IPS-15b (cell line): ENCODE data around the gene CHRNG.

Experiments used
- H3K27me3 ChIP-seq: one replicate; pipeline ENCODE4 v1.6.1; 2013; ENCODE audit warnings: low read length; ENCODE audit not compliant: control insufficient read depth, insufficient read depth
- H3K36me3 ChIP-seq: one replicate; pipeline ENCODE4 v1.6.1; 2013; ENCODE audit warnings: low read length; ENCODE audit not compliant: control insufficient read depth, insufficient read depth
- H3K4me1 ChIP-seq: one replicate; pipeline ENCODE4 v1.6.1; 2013; ENCODE audit warnings: mild to moderate bottlenecking, low read length; ENCODE audit not compliant: control insufficient read depth, insufficient read depth
- H3K4me3 ChIP-seq: one replicate; pipeline ENCODE4 v1.5.1; 2013; ENCODE audit warnings: low read depth, low read length
- H3K9ac ChIP-seq: one replicate; pipeline ENCODE4 v1.6.1; 2013; ENCODE audit warnings: low read depth, mild to moderate bottlenecking, low read length
- H3K9me3 ChIP-seq: one replicate; pipeline ENCODE4 v1.6.1; 2013; ENCODE audit warnings: mild to moderate bottlenecking, low read length; ENCODE audit not compliant: control insufficient read depth, insufficient read depth

Gene CHRNG

GRCh38 chr2:232511336-232511890 is 28.1 kb upstream of the CHRNG start:
- H3K9ac ChIP-seq, result no peak overlapping the region
- no peaks in the 10 kb centered on the region for H3K36me3 ChIP-seq
- H3K27me3 ChIP-seq, result peaks cover 5% of the 10 kb centered on the region

DNA sequence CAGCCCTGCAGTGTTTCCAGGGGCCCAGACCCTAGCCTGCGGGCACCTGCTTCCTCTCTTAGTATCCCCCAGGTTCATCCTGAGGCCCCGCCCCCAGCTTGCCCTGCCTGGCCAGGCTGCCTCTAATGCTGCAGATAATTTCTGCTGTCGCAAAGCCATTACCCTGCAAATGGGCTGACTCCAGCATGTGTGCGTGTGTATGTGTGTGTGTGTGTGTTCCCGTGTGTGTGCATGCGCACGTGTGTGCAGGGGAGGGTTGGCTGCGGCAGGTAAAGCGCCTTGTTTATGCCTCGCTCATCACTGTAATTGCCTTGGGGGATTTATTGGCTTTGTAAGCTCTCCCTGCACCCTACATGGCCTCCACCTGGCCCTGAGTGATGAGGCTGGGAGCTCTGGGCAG is 26.9 kb upstream of the CHRNG start:
- Histone ChIP-seq H3K4me3 (no peak overlapping the region), H3K9me3 (no peaks in the 10 kb centered on the region), H3K4me1 (no peaks in the 10 kb centered on the region), H3K9ac (no peak overlapping the region), H3K27me3 (peaks cover 2% of the 10 kb centered on the region), H3K36me3 (no peaks in the 10 kb centered on the region)

More at GRCh38 chr2:232511336-232511890, 28.1 kb upstream of the CHRNG start:
- H3K9me3 ChIP-seq, result no peaks in the 10 kb centered on the region
- H3K4me1 ChIP-seq, result no peaks in the 10 kb centered on the region
- no peak overlapping the region for H3K4me3 ChIP-seq

DNA sequence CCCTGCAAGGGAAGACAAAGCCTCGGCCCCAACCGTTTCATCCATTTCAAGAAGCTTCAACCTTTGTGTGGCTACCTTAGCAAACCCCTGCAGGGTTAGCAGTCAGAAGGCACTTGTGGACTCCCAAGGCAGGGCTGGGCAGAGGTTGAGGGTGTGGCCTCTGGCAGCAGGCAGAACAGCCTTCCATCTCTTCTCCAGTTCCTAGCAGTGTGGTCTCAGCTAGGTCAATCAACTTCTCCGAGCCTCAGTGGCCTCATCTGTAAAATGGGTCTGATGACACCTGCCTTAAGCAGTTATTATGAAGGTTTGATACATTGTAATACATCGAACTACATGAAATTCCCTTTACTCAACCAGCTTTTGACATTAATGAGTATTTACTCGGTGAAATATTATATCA is 26.1 kb upstream of the CHRNG start:
- no peaks in the 10 kb centered on the region for H3K36me3 ChIP-seq
- no peak overlapping the region for H3K9ac ChIP-seq
- no peak overlapping the region for H3K4me3 ChIP-seq
- H3K9me3 ChIP-seq, result no peaks in the 10 kb centered on the region
- peaks cover 2% of the 10 kb centered on the region for H3K27me3 ChIP-seq
- no peaks in the 10 kb centered on the region for H3K4me1 ChIP-seq

- H3K36me3 ChIP-seq, result no peaks in the 10 kb centered on the region
- H3K9me3 ChIP-seq, result no peaks in the 10 kb centered on the region
- no peak overlapping the region for H3K9ac ChIP-seq
- H3K27me3 ChIP-seq, result peaks cover 12% of the 10 kb centered on the region
- no peaks in the 10 kb centered on the region for H3K4me1 ChIP-seq
- H3K4me3 ChIP-seq, result no peak overlapping the region
Observed at GRCh38 chr2:232515639-232516038, 23.9 kb upstream of the CHRNG start.

GRCh38 chr2:232516551-232516950 is 22.9 kb upstream of the CHRNG start:
- H3K4me1 ChIP-seq, result no peaks in the 10 kb centered on the region
- no peaks in the 10 kb centered on the region for H3K36me3 ChIP-seq
- no peak overlapping the region for H3K4me3 ChIP-seq
- no peak overlapping the region for H3K9ac ChIP-seq
- H3K9me3 ChIP-seq, result no peaks in the 10 kb centered on the region
- H3K27me3 ChIP-seq, result peaks cover 18% of the 10 kb centered on the region

DNA sequence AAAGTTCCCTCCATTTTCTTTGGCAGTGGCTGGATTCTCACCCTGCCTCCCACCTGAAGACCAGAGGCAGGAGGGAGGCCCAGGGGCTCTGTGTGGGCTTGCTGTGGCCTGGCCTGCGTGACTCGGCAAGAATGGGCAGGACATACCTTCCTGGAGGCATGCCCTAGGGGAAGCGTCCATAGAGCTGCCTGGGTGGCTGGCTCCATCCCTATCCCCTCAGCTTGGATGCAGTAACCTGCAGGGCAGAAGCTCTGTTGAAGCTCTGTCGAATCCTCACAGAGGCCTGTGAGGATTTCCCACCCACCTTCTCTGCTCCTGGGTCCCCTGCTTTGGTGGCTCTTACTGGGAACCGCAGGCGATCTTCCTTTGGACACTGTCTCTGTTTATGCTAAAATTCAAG is 20.6 kb upstream of the CHRNG start:
- no peak overlapping the region for H3K4me3 ChIP-seq

DNA sequence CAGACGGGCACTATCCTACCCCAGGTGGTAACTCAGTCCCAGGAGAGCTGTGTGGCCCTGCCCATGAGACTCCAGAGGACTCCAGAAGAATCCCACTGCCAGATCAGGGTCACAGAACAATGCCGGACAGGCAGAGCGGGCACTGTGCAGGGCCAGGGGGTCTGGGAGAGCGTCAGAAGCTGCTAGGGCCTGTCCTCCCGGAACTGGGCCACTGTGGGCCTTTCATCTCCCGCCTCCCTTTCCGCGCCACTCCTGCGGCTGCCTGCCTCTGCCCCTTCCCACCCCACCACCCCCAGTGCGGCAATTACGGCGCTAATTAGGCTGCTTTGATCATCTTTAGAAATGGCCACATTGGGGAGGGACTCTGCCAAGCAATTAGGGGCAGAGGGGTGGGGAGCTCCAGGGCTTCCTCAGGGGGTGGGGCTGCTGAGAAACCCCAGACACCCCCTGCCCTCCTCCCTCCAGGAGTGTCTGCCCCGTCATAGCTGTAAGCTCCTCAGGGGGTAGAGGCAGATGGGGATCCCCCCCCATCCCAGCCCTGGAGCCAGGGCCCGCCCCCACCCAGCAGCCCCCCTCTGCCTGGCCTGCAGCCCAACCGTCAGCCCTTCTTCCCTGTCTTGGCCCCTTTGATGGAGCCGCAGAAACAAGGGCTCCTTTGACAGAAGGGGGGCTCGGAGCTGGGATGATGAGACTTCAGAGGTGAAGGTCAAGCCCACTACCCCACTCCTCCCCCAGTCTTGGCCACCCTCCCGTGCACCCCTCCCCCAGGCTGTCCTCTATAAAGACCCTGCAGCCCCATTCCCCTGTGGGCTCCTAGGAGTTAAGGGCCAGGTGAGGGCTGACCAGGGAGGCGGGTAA is 19.7 kb upstream of the CHRNG start, which contains the start of gene PRSS56:
Gene PRSS56 (plus strand): TSS at position 808 of the 858 bp plus-strand sequence. CDS start 211 bp downstream, outside the sequence.
- no peaks in the 10 kb centered on the region for H3K4me1 ChIP-seq
- no peaks in the 10 kb centered on the region for H3K36me3 ChIP-seq
- peaks cover 40% of the 10 kb centered on the region for H3K27me3 ChIP-seq
- no peaks in the 10 kb centered on the region for H3K9me3 ChIP-seq
- H3K9ac ChIP-seq, result no peak within 1 kb of the TSS
- no peak within 1 kb of the TSS for H3K4me3 ChIP-seq

More for the DNA sequence above, 20.6 kb upstream of the CHRNG start:
- no peak overlapping the region for H3K9ac ChIP-seq
- H3K36me3 ChIP-seq, result no peaks in the 10 kb centered on the region
- no peaks in the 10 kb centered on the region for H3K4me1 ChIP-seq
- no peaks in the 10 kb centered on the region for H3K9me3 ChIP-seq
- H3K27me3 ChIP-seq, result peaks cover 34% of the 10 kb centered on the region

DNA sequence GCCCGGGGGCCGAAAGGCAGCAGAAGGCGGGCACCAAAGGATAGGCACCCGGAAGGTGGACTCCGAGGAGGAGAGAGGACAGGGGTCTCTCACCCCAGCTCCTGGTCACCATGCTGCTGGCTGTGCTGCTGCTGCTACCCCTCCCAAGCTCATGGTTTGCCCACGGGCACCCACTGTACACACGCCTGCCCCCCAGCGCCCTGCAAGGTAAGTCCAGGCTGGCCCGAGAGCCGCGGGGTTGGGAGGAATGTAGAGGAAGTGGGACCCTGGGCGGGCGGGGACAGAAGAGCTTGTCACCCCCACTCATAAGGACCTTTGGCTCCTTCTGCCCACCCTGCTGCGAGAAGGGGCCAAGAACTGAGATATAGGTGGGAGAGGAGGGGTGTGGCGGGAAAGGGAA is 19.0 kb upstream of the CHRNG start:
- H3K4me1 ChIP-seq, result no peaks in the 10 kb centered on the region
- H3K9ac ChIP-seq, result no peak overlapping the region
- no peaks in the 10 kb centered on the region for H3K9me3 ChIP-seq
- H3K27me3 ChIP-seq, result peaks cover 40% of the 10 kb centered on the region
- H3K4me3 ChIP-seq, result no peak overlapping the region
- H3K36me3 ChIP-seq, result no peaks in the 10 kb centered on the region

- no peak overlapping the region for H3K9ac ChIP-seq
- no peak overlapping the region for H3K4me3 ChIP-seq
- peaks cover 40% of the 10 kb centered on the region for H3K27me3 ChIP-seq
- H3K36me3 ChIP-seq, result no peaks in the 10 kb centered on the region
- no peaks in the 10 kb centered on the region for H3K9me3 ChIP-seq
- H3K4me1 ChIP-seq, result no peaks in the 10 kb centered on the region
Observed at GRCh38 chr2:232521098-232521497, 18.4 kb upstream of the CHRNG start.

DNA sequence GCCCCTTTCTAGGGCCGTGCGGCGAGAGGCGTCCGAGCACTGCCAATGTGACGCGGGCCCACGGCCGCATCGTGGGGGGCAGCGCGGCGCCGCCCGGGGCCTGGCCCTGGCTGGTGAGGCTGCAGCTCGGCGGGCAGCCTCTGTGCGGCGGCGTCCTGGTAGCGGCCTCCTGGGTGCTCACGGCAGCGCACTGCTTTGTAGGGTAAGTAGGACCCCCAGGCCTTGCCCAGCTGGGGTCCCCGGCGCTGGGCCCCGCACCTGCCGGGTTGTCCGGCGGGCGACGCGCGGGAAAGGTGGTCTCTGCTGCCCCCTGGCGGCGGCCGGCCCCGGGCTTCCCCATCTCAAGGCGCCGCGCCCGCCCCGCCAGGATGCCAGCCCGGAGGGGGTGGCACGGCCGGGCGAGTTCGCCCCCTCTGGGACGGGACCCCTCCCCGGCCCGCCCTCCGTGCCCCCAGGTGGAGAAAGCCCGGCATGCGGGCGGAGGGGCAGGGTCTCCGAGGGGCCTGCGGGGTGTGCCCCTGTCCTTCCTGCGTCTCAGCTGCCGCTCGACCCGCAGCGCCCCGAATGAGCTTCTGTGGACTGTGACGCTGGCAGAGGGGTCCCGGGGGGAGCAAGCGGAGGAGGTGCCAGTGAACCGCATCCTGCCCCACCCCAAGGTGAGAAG is 17.4 kb upstream of the CHRNG start:
- Histone ChIP-seq H3K9ac (no peak overlapping the region), H3K4me1 (no peaks in the 10 kb centered on the region), H3K27me3 (peaks cover 37% of the 10 kb centered on the region), H3K9me3 (no peaks in the 10 kb centered on the region), H3K4me3 (no peak overlapping the region), H3K36me3 (no peaks in the 10 kb centered on the region)

- peak overlapping the region; percentile 20 for H3K4me3 ChIP-seq
- H3K27me3 ChIP-seq, result peaks cover 37% of the 10 kb centered on the region
- no peaks in the 10 kb centered on the region for H3K36me3 ChIP-seq
Observed at GRCh38 chr2:232522623-232523401, 16.7 kb upstream of the CHRNG start.

More at GRCh38 chr2:232522623-232523401, 16.7 kb upstream of the CHRNG start:
- Histone ChIP-seq H3K9ac (no peak overlapping the region), H3K9me3 (no peaks in the 10 kb centered on the region), H3K4me1 (no peaks in the 10 kb centered on the region)
